ENCODE results near the gene LUZP1.

The LUZP1 gene

DNA sequence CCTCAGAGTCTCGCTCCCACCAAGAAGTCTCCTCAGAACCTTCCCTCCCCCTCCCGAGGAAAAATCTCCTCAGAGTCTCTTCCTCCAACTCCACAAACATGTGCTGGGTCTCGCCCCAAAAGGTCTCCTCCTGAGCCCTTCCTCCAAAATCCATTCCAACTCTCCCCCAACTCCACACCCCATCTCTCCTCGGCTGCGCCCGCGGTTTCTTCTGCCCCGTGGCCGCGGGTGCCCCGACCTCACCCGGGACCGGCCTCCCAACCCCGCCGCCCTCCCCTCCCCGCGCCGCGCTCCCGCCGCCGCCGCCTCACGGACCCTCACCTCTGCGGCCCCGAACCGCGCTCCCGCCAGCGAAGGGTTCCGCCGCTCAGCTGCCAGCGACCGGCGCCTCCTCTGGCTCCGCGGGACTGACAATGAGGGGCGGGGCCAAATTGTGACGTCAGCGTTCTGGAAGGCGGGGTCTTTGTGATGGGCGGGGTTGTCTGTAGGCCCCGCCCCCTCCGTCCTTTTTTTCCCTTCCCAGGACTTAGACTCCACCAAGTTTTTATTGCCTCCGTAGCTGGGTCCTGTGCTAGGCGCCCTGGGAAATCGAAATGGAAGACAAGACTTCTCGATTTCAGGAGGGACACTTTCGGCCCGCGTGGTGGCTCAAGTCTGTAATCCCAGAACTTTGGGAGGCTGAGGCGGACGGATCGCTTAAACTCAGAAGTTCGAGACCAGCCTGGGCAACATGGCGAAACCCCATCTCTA is at the start of gene LUZP1:
Gene LUZP1 (minus strand): TSS at position 412 of the 750 bp plus-strand sequence.
- DNase-seq (ENCODE audit: low read depth), result peak; percentile 86
- peak; percentile 20; the same call in 1 of the 2 replicates for TF ChIP-seq MAX (IDR thresholded peaks at IDR 0.05; ENCODE audit: low read depth, low read length)
- TF ChIP-seq MYC (IDR thresholded peaks at IDR 0.05; ENCODE audit: low read depth, low read length), result no peak; the same call in 1 of the 2 replicates
- peak; percentile 85 for TF ChIP-seq POLR2A (IDR thresholded peaks at IDR 0.05; ENCODE audit: extremely low read depth, insufficient read length)
- TF ChIP-seq, protein P1, sequence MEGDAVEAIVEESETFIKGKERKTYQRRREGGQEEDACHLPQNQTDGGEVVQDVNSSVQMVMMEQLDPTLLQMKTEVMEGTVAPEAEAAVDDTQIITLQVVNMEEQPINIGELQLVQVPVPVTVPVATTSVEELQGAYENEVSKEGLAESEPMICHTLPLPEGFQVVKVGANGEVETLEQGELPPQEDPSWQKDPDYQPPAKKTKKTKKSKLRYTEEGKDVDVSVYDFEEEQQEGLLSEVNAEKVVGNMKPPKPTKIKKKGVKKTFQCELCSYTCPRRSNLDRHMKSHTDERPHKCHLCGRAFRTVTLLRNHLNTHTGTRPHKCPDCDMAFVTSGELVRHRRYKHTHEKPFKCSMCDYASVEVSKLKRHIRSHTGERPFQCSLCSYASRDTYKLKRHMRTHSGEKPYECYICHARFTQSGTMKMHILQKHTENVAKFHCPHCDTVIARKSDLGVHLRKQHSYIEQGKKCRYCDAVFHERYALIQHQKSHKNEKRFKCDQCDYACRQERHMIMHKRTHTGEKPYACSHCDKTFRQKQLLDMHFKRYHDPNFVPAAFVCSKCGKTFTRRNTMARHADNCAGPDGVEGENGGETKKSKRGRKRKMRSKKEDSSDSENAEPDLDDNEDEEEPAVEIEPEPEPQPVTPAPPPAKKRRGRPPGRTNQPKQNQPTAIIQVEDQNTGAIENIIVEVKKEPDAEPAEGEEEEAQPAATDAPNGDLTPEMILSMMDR (IDR thresholded peaks at IDR 0.05; ENCODE audit: low read depth, low read length), result no peak

GRCh38 chr1:23217421-23218115 is 48.9 kb upstream of the LUZP1 start, which contains the start of gene HTR1D:
HTR1D (minus strand) TSS chr1:23217502; CDS start chr1:23194219, 23,283 bp downstream.
- no peak within 1 kb of the TSS for H3K4me3 ChIP-seq (ENCODE audit: low read depth, low read length)
- TF ChIP-seq MYC (IDR thresholded peaks at IDR 0.05; ENCODE audit: low read depth, low read length) (no peak), POLR2A (IDR thresholded peaks at IDR 0.05; ENCODE audit: extremely low read depth, insufficient read length) (no peak), MAX (IDR thresholded peaks at IDR 0.05; ENCODE audit: low read depth, low read length) (no peak)
- TF ChIP-seq, protein P1 (IDR thresholded peaks at IDR 0.05; ENCODE audit: low read depth, low read length), result no peak
- no peak for DNase-seq (ENCODE audit: low read depth)

More for the DNA sequence above, at the start of gene LUZP1:
- peak within 1 kb of the TSS; percentile 84 for H3K4me3 ChIP-seq (ENCODE audit: low read depth, low read length)

DNA sequence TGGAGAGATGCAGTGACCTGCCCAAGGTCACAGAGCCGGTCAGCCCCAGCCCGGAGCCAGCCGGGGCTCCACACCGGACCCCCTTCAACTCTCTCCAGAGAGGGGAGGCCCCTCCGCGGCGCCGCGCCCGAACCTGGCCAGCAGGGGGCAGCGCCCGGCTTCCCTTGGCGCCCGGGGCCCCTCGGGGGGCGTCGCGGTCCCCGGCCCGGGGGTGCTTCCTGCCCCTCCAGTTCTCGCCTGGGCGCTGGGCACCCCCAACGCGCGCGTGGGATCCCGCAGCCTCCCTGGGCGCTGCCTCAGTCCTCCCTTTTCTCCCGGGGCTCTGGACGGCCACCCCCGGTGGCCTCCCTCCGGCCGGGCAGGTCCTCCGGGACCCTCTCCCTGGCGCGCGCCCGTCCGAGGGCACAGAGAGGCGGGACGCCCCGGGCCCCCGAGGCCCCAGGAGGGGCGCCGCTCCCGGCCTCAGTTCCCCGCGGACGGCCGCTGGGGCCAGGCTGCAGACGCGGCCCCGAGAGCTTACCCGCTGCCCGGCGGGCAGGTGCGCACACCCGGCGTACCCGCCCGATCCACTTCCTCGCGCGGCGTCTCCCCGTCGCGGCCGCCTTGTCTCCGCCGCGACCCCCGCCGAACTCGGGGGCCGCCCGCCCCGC is 48.2 kb upstream of the LUZP1 start:
- H3K4me3 ChIP-seq (ENCODE audit: low read depth, low read length), result no peak overlapping the region
- peak; percentile 22 for DNase-seq (ENCODE audit: low read depth)
- no peak for TF ChIP-seq MYC (IDR thresholded peaks at IDR 0.05; ENCODE audit: low read depth, low read length)
- TF ChIP-seq, protein P1 (IDR thresholded peaks at IDR 0.05; ENCODE audit: low read depth, low read length), result peak; percentile 43

DNA sequence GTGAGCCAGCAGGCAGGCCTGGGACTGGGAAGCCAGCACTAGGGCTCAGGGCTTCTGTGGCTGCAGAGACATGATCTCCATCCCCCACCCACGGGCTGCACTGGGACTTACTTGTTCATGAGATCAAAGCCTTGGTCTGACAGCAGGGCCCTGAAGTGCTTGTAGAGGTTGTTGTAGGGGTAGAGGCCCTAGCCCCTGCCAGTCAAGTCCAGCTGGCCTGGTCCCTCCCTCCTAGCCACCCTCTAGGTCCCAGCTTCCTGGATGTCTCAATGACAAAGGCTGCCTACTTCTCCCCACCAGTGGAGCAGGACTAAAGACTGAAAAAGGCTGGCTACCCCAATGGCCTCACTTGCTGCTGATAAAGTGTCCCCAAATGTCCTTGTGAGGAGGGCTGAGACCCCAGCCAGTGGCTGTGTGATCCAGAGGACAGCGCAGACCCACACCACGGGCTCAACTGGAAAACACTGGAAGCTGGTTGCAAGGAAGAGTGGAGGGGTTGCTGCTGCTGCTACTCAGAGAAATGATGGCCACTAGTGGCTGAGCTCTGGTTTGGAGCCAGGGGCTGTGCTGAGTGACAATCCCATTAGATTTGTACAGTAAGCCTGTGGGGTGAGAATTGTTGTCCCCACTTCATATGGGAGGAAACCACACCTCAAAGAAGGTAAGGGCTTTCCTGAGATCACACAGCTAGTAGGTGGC is 47.2 kb upstream of the LUZP1 start:
- DNase-seq (ENCODE audit: low read depth), result peak; percentile 9
- TF ChIP-seq POLR2A (IDR thresholded peaks at IDR 0.05; ENCODE audit: extremely low read depth, insufficient read length), result no peak
- no peak for TF ChIP-seq MYC (IDR thresholded peaks at IDR 0.05; ENCODE audit: low read depth, low read length)
- no peak for TF ChIP-seq MAX (IDR thresholded peaks at IDR 0.05; ENCODE audit: low read depth, low read length)
- TF ChIP-seq, protein P1 (IDR thresholded peaks at IDR 0.05; ENCODE audit: low read depth, low read length), result no peak
- H3K4me3 ChIP-seq (ENCODE audit: low read depth, low read length), result no peak overlapping the region

GRCh38 chr1:23215291-23215690 is 46.6 kb upstream of the LUZP1 start:
- no peak for DNase-seq (ENCODE audit: low read depth)
- H3K4me3 ChIP-seq (ENCODE audit: low read depth, low read length), result no peak overlapping the region
- TF ChIP-seq POLR2A (IDR thresholded peaks at IDR 0.05; ENCODE audit: extremely low read depth, insufficient read length) (no peak), MYC (IDR thresholded peaks at IDR 0.05; ENCODE audit: low read depth, low read length) (no peak), MAX (IDR thresholded peaks at IDR 0.05; ENCODE audit: low read depth, low read length) (no peak)
- TF ChIP-seq, protein P1 (IDR thresholded peaks at IDR 0.05; ENCODE audit: low read depth, low read length), result no peak

Measured in NB4 (cell line).